GM12892 (cell line): ENCODE results near the gene GDAP1L1.
"Not testable (repeated sequence)": the region's sequence is repeated elsewhere in the genome, so short reads cannot be mapped to it uniquely, and the experiment has no call there.

ENCODE experiments used
- DNase-seq: peaks from one replicate; pipeline ENCODE4 v3.0.0; 2011; ENCODE audit not compliant: insufficient read length
- FAIRE-seq: peaks from 2 replicates; lab custom pipeline; 2011; peaks lifted over from hg19 to GRCh38; lab: Jason Lieb, UNC
- POLR2A ChIP-seq: IDR thresholded peaks from 2 replicates; pipeline ENCODE4 v1.6.1; 2011; ENCODE audit warnings: low read depth, low read length, control low read depth
- POLR2AphosphoS5 ChIP-seq: IDR thresholded peaks from 2 replicates; pipeline ENCODE4 v1.6.1; 2011; ENCODE audit warnings: low read depth, low read length, control low read depth
- TAF1 ChIP-seq: IDR thresholded peaks from 2 replicates; pipeline ENCODE4 v1.6.1; 2011; ENCODE audit warnings: low read depth, mild to moderate bottlenecking, control low read depth, low read length, borderline replicate concordance

GDAP1L1 gene

DNA sequence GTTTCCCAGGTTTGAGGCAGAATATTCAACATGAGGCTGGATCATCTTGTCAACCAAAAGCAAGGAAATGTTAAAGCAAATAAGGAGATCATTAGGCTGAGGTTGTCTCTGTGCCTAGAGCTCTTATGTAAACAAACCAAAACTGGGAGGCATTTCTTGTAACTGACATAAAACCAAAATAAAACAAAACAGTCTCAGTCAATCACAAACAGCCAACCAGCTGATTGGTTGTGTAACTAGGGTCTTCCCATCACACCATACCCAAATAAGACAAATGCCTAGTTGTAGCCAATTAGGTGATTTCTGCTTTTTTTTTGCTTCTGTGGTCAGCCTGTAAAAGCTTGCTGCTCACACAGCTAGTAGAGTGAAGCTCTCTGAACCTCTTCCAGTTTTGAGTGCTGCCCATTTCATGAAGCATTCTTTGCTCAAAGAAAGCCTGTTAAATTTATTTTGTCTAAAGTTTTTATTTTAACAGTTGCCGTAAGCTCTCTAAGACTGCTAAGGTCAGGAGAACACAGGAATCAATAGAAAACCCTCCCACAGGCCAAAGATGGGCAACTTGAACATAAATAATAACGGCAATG lies 72.8 kb downstream of the GDAP1L1 start:
- TF ChIP-seq POLR2A (no peak), POLR2AphosphoS5 (no peak), TAF1 (no peak)
- FAIRE-seq (no peak), DNase-seq (no peak)

DNA sequence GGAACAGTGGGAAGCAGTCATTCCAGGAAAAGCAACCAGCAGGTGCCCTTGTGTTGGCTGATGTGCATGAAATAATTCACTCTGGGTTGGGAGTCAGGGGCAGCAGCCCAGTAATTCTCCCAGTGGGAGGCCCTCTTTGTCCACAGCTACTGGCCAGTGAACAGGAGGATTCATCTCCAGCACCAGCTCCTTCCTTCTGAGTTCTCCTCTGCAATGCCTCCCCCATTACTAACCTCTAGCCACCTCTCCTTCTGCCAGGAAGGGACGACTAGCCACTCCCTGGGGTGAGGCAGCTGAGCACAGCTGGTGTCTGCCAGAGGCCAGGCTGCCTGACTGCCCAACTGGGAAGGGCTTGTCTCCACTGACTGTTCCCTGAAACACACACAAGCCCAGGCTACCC lies 77.2 kb downstream of the GDAP1L1 start:
- DNase-seq (no peak), FAIRE-seq (no peak)
- TF ChIP-seq POLR2AphosphoS5: no peak

- TF ChIP-seq TAF1: no peak
- TF ChIP-seq POLR2A: no peak
- no peak for TF ChIP-seq POLR2AphosphoS5
- no peak for FAIRE-seq
- DNase-seq: no peak
These were observed 79.5 kb downstream of the GDAP1L1 start for GRCh38 chr20:44326391-44327159.

- DNase-seq, FAIRE-seq: not testable (repeated sequence)
These were observed 80.6 kb downstream of the GDAP1L1 start for GRCh38 chr20:44327748-44328147.

DNA sequence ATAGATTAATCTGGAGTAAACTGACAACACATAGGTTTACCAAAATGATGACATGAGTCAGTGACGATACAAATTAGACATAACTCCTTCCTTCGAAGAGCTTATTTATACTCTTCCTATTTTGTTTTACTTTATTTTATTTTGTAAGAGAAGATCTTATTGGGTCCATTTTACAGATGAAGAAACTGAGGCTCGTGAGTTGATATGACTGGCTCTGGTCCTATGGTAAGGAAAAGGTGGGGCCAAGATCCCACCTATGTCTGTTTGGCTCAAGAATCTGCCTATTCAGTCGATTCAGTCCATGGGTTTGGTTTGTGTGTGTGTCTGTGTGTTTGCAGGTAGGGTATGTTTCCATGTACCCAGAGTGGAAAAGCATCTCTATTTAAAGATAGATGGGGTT lies 81.3 kb downstream of the GDAP1L1 start:
- no peak for DNase-seq
- TF ChIP-seq POLR2AphosphoS5 (no peak), TAF1 (no peak), POLR2A (no peak)
- no peak for FAIRE-seq
